Ishikawa (cell line): ENCODE data around the gene BOLA2B.

Experiments used
- CEBPB ChIP-seq: IDR thresholded peaks from 2 replicates; pipeline ENCODE4 v1.6.1; 2012
- CREB1 ChIP-seq: IDR thresholded peaks from 2 replicates; pipeline ENCODE4 v1.6.1; 2012; ENCODE audit warnings: low read depth
- EGR1 ChIP-seq: IDR thresholded peaks from 2 replicates; pipeline ENCODE4 v1.6.1; 2012
- EP300 ChIP-seq: IDR thresholded peaks from 2 replicates; pipeline ENCODE4 v1.6.1; 2012; ENCODE audit warnings: borderline replicate concordance
- FOXM1 ChIP-seq: IDR thresholded peaks from 2 replicates; pipeline ENCODE4 v1.6.1; 2012; ENCODE audit warnings: low read depth, borderline replicate concordance
- MAX ChIP-seq: IDR thresholded peaks from 2 replicates; pipeline ENCODE4 v1.6.1; 2012
- NFIC ChIP-seq: IDR thresholded peaks from 2 replicates; pipeline ENCODE4 v1.6.1; 2012
- RAD21 ChIP-seq: IDR thresholded peaks from 2 replicates; pipeline ENCODE4 v1.6.1; 2012; ENCODE audit warnings: low read depth
- REST ChIP-seq: IDR thresholded peaks from 2 replicates; pipeline ENCODE4 v1.6.1; 2012; ENCODE audit warnings: low read depth, mild to moderate bottlenecking
- TAF1 ChIP-seq: IDR thresholded peaks from 2 replicates; pipeline ENCODE4 v1.6.1; 2012; ENCODE audit warnings: low read depth, mild to moderate bottlenecking
- TCF12 ChIP-seq: IDR thresholded peaks from 2 replicates; pipeline ENCODE4 v1.6.1; 2012; ENCODE audit warnings: low read depth
- TEAD4 ChIP-seq: IDR thresholded peaks from 2 replicates; pipeline ENCODE4 v1.6.1; 2012
- YY1 ChIP-seq: IDR thresholded peaks from 2 replicates; pipeline ENCODE4 v1.6.1; 2012; ENCODE audit warnings: low read depth
- ZBTB7A ChIP-seq: IDR thresholded peaks from 2 replicates; pipeline ENCODE4 v1.6.1; 2012; ENCODE audit warnings: low read depth
- TF ChIP-seq, protein P1 (sequence below): IDR thresholded peaks from 2 replicates; pipeline ENCODE4 v1.6.1; 2012

BOLA2B gene

DNA sequence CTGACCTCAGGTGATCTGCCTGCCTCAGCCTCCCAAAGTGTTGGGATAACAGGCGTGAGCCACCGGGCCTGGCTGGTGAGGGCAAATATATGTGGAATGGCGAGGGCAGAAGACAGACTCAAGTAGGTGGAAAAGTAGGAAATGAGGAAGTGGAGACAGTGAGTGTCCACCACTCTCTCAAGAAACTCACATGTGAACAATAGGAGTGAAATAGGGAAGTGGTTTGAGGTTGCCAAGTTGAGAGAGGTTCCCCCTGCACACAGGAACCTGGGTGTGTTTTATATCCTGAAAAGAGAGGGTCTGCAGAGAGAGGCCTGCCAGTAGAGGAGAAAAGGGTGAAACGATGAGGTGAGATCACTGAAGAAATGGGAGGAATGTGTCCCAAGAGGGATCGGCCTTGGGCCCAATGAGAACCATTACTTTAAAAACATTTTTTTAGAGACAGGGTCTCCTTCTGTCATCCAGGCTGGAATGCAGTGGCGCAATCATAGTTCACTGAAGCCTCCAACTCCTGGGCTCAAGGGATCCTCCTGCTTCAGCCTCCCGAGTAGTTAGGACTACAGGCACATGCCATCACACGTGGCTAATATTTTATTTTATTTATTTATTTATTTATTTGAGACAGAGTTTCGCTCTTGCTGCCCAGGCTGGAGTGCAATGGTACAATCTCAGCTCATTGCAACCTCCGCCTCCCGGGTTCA is 27.1 kb downstream of the BOLA2B start:
- no peak for TF ChIP-seq NFIC
- TF ChIP-seq TCF12, result no peak
- no peak for TF ChIP-seq TEAD4
- TF ChIP-seq EP300, result no peak
- no peak for TF ChIP-seq REST
- TF ChIP-seq MAX, result no peak
- TF ChIP-seq TAF1, result no peak
- no peak for TF ChIP-seq FOXM1
- no peak for TF ChIP-seq YY1
- no peak for TF ChIP-seq ZBTB7A

- TF ChIP-seq RAD21 (no peak), TEAD4 (no peak)
Measured at GRCh38 chr16:30163538-30163937, 29.9 kb downstream of the BOLA2B start.

DNA sequence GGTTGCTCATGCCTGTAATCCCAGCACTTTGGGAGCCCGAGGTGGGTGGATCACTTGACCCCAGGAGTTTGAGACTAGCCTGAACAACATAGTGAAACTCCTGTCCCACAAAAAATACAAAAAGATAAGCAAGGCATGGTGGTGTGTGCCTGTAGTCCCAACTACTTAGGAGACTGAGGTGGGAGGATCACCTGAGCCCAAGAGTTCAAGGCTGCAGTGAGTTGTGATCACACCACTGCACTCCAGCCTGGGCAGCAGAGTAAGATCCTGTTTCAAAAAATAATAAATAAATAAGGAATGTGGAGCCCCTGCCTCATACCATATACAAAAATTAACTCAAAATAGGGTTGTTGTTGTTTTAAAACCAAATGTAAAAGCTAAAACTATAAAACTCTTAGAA is 36.3 kb downstream of the BOLA2B start:
- TF ChIP-seq TCF12 (no peak), TAF1 (no peak), CREB1 (no peak), YY1 (no peak), TEAD4 (no peak), REST (no peak), ZBTB7A (no peak), EP300 (no peak), FOXM1 (no peak), MAX (no peak), CEBPB (no peak), RAD21 (no peak), NFIC (no peak), EGR1 (no peak)
- TF ChIP-seq, protein P1, sequence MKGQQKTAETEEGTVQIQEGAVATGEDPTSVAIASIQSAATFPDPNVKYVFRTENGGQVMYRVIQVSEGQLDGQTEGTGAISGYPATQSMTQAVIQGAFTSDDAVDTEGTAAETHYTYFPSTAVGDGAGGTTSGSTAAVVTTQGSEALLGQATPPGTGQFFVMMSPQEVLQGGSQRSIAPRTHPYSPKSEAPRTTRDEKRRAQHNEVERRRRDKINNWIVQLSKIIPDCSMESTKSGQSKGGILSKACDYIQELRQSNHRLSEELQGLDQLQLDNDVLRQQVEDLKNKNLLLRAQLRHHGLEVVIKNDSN, result no peak

DNA sequence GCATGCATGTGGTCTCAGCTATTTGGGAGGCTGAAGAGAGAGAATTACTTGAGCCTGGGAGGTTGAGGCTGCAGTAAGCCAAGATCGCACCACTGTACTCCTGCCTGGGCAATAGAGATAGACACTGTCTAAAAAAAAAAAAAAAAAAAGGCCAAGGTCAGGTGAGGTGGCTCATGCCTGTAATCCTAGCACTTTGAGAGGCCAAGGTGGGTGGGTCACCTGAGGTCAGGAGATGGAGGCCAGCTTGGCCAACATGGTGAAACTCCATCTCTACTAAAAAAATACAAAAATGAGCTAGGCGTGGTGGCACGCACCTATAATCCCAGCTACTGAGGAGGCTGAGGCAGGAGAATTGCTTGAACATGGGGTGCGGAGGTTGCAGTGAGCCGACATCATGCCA is 38.3 kb downstream of the BOLA2B start:
- TF ChIP-seq TAF1 (no peak), YY1 (no peak), TEAD4 (no peak), CEBPB (no peak), EGR1 (no peak), MAX (no peak), ZBTB7A (no peak), NFIC (no peak), TCF12 (no peak), CREB1 (no peak), REST (no peak), FOXM1 (no peak), RAD21 (no peak), EP300 (no peak)
- TF ChIP-seq, protein P1, result no peak

DNA sequence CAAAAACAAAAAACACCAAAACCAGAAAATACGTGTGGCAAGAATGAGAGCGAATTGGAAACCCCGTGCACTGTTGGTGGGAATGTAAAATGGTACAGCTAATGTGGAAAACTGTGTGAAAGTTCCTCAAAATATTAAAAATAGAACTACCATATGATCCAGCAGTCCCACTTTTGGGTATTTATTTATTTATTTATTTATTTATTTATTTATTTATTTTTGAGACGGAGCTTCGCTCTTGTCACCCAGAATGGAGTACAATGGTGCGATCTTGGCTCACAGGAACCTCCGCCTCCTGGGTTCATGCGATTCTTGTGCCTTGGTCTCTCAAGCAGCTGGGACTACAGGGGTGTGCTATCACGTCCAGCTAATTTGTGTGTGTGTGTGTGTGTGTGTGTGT is 40.9 kb downstream of the BOLA2B start:
- TF ChIP-seq MAX (no peak), RAD21 (no peak), TAF1 (no peak), NFIC (no peak), EGR1 (no peak), TCF12 (no peak), CREB1 (no peak), ZBTB7A (no peak), REST (no peak), EP300 (no peak), CEBPB (no peak), YY1 (no peak), FOXM1 (no peak), TEAD4 (no peak)
- TF ChIP-seq, protein P1, result no peak
